Measurements from ENCODE around the gene BMI1.

Gene BMI1

DNA sequence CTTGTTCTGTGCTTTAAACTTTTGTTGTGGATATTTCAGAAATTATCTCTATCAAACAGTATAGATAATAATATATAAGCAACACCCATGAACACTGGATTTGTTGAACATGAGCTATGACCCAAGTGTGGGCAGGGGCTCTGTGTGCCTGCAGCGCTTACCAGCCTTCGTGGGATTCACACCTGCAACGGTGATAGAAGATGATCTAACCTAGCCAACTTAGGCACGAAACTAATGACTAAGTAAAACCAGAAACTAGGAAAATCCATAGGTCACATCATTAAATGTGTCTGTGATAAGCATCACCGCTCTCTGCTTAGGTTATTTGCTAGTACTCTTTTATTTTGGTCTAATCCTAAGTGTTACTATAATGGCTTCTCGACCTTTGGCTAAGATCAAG is 42.4 kb downstream of the BMI1 start:
- Histone ChIP-seq H3K4me1 (ENCODE audit: insufficient read depth, low read length) (no peaks in the 10 kb centered on the region), H3K9me3 (ENCODE audit: control insufficient read depth, insufficient read depth, low read length) (no peaks in the 10 kb centered on the region), H3K9ac (ENCODE audit: low read depth, low read length) (no peak overlapping the region), H3K36me3 (ENCODE audit: insufficient read depth, low read length) (no peaks in the 10 kb centered on the region; the same call in 1 of the 2 replicates)

DNA sequence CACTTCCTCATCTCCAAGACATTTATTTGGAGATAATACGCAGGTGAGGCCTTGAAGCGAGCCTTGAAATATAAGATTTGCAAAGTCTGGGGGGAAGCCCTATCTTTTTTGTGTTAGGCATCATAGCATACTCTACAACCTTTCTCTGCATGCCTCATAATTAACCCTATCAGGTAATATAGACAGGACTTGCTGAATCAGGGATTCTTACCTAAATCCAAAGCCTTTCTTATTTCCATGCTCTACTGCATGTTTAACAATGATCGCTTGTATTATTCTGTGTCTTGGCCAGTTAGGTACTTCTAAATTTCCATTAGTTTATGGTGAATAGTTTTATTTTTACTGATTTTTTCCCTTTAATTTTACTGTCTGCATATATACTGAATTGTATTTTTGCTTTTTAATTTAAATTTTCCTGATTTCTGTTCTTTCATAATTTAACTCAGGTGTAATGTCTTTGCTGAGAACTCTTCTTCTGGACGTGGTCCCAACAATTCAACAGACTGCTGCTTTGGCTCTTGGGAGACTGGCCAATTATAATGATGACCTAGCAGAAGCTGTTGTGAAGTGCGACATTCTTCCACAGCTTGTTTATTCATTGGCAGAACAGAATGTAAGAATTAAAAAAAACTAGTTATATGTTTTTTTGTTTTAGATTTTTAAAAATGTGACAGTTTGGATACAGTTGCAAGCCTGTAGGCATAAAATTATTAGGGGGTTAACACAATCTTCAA is 43.7 kb downstream of the BMI1 start:
- no peak overlapping the region for H3K9ac ChIP-seq (ENCODE audit: low read depth, low read length)
- no peaks in the 10 kb centered on the region for H3K4me1 ChIP-seq (ENCODE audit: insufficient read depth, low read length)
- no peaks in the 10 kb centered on the region; the same call in 1 of the 2 replicates for H3K36me3 ChIP-seq (ENCODE audit: insufficient read depth, low read length)
- no peaks in the 10 kb centered on the region for H3K9me3 ChIP-seq (ENCODE audit: control insufficient read depth, insufficient read depth, low read length)

DNA sequence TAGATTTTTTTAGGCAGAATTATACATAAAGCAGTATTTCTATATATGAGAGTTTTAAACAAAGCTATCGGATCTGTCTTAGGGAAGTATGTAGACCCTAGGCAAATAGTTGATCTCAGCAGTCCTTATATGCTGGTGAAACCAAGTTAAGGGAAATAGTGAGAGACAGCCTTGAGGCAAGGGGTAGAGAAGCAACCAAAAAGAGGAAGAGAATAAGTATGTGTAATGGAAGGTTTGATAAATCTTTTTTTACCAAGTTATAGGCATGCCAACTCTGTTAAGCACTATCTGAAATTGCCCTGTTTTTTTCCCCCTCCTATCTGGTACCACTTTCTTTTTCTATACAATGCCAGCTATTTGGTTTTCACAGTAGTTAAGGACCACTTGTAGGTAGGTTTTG is 44.3 kb downstream of the BMI1 start:
- Histone ChIP-seq H3K4me1 (ENCODE audit: insufficient read depth, low read length) (no peaks in the 10 kb centered on the region), H3K9me3 (ENCODE audit: control insufficient read depth, insufficient read depth, low read length) (no peaks in the 10 kb centered on the region), H3K9ac (ENCODE audit: low read depth, low read length) (no peak overlapping the region), H3K36me3 (ENCODE audit: insufficient read depth, low read length) (no peaks in the 10 kb centered on the region; the same call in 1 of the 2 replicates)

DNA sequence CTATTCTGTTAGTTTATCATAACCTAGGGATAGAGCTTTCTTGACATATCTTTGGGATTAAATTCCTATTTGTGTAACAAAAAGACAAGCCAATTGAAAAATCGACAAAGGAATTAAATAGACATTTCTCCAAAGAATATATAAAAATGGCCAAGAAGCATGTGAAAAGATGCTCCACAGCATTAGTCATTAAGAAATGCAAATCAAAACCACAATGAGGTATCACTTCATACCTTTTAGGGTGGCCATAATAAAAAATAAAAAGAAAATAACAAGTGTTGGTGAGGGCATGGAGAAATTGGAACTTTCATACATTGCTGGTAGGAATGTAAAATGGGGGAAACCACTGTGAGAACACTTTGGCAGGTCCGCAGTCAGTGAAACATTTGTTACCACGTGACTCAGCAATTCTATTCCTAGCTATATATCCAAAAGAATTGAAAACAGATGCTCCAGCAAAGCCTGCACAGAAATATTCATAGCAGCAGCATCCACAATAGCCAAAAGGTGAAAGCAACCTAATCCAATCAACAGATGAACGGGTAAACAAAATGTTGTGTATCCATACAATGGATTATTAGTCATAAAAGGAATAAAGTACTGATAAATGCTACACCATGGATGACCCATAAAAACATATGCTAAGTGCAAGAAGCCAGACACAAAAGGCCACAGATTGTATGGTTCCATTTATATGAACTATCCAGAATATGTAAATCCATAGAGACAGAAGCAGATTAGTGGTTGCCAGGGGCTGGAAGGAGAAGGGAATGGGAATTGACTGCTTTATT is 44.9 kb downstream of the BMI1 start:
- H3K9ac ChIP-seq (ENCODE audit: low read depth, low read length): no peak overlapping the region
- H3K36me3 ChIP-seq (ENCODE audit: insufficient read depth, low read length): no peaks in the 10 kb centered on the region; the same call in 1 of the 2 replicates
- H3K9me3 ChIP-seq (ENCODE audit: control insufficient read depth, insufficient read depth, low read length): no peaks in the 10 kb centered on the region
- no peaks in the 10 kb centered on the region for H3K4me1 ChIP-seq (ENCODE audit: insufficient read depth, low read length)

DNA sequence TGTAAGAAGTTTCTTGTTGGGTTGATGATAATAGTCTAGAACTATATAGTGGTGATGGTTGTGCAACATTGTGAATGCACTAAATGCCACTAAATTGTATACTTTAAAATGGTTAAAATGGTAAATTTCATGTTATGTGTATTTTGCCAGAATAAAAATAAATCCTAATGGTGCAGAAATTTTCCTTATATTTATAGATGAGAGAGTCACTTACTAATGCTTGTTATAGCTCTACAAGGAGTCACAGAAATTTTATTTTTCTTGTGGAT is 45.5 kb downstream of the BMI1 start:
- Histone ChIP-seq H3K4me1 (ENCODE audit: insufficient read depth, low read length) (no peaks in the 10 kb centered on the region), H3K9ac (ENCODE audit: low read depth, low read length) (no peak overlapping the region), H3K36me3 (ENCODE audit: insufficient read depth, low read length) (no peaks in the 10 kb centered on the region; the same call in 1 of the 2 replicates), H3K9me3 (ENCODE audit: control insufficient read depth, insufficient read depth, low read length) (no peaks in the 10 kb centered on the region)

DNA sequence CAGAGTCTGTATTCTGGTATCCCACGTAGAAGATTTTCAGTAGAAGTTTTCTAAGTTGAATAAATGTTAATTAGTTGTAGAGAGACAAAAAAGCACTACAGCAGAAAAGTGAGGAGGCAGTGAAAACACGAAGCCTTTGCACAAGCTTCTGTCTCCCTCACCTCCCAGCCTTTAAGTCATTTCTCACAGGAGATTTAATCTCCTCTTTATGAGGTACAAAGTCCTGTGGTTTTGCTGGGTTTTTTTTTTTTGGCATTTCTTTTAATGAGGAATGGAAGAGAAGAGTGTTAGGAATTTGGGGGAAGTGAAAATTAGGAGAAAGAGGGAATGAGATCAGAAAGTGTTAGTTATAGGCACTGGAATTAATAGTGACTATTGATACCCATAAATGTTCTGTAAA is 45.9 kb downstream of the BMI1 start:
- Histone ChIP-seq H3K4me1 (ENCODE audit: insufficient read depth, low read length) (no peaks in the 10 kb centered on the region), H3K36me3 (ENCODE audit: insufficient read depth, low read length) (no peaks in the 10 kb centered on the region; the same call in 1 of the 2 replicates), H3K9me3 (ENCODE audit: control insufficient read depth, insufficient read depth, low read length) (no peaks in the 10 kb centered on the region), H3K9ac (ENCODE audit: low read depth, low read length) (no peak overlapping the region)

DNA sequence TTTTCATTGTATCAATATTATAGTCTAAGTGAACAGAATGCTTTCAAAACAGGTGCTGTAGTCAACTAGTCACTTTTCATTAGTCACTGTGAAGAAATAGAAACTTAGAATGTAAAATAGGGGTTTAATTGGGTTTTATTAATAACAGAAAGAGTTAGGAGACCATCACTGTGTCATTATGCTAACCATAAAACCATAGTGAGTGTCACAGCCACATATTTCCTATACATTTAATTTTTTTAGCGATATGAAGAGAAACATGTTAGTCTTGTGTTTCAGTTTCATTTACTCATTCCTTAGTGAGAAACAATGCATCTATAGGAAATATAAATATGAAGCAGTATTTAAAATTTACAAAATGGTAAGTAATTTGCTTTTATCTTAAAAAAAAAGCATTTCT is 46.6 kb downstream of the BMI1 start:
- Histone ChIP-seq H3K4me1 (ENCODE audit: insufficient read depth, low read length) (no peaks in the 10 kb centered on the region), H3K9me3 (ENCODE audit: control insufficient read depth, insufficient read depth, low read length) (no peaks in the 10 kb centered on the region), H3K9ac (ENCODE audit: low read depth, low read length) (no peak overlapping the region), H3K36me3 (ENCODE audit: insufficient read depth, low read length) (no peaks in the 10 kb centered on the region; the same call in 1 of the 2 replicates)

DNA sequence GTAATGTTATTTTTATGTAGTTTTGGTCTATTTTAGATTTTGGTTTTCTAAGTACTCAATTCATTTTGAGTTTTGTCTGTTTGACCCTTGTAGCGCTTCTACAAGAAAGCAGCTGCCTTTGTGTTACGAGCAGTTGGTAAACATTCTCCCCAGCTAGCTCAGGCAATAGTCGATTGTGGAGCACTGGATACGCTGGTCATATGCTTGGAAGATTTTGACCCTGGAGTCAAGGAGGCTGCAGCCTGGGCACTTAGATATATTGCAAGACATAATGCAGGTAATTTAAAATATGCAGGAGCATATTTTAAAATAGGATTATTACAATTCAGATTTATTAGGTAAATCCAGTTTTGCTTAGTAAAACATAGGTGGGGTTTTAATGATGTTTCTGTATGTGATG is 47.5 kb downstream of the BMI1 start:
- Histone ChIP-seq H3K36me3 (ENCODE audit: insufficient read depth, low read length) (no peaks in the 10 kb centered on the region), H3K9me3 (ENCODE audit: control insufficient read depth, insufficient read depth, low read length) (no peaks in the 10 kb centered on the region), H3K4me1 (ENCODE audit: insufficient read depth, low read length) (no peaks in the 10 kb centered on the region), H3K9ac (ENCODE audit: low read depth, low read length) (no peak overlapping the region)

DNA sequence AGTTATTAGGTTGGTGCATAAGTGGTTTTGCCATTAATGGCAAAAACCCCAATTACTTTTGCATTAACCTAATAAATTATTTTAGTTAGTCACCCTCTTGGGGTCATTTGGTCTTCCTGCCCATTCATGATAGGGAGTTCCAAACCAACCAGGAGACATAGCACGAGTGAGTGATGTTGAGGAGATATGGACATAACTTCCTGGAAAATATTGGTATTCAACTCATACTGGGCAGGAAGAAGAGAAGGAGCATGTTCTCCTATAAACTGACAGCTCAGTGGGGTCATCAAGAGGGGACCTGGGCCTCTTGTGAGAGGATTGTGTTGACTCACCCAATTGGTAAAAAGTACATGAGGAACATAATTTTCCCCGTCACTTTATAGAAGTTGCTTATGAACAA is 48.1 kb downstream of the BMI1 start:
- Histone ChIP-seq H3K9ac (ENCODE audit: low read depth, low read length) (no peak overlapping the region), H3K9me3 (ENCODE audit: control insufficient read depth, insufficient read depth, low read length) (no peaks in the 10 kb centered on the region), H3K4me1 (ENCODE audit: insufficient read depth, low read length) (no peaks in the 10 kb centered on the region), H3K36me3 (ENCODE audit: insufficient read depth, low read length) (no peaks in the 10 kb centered on the region)

DNA sequence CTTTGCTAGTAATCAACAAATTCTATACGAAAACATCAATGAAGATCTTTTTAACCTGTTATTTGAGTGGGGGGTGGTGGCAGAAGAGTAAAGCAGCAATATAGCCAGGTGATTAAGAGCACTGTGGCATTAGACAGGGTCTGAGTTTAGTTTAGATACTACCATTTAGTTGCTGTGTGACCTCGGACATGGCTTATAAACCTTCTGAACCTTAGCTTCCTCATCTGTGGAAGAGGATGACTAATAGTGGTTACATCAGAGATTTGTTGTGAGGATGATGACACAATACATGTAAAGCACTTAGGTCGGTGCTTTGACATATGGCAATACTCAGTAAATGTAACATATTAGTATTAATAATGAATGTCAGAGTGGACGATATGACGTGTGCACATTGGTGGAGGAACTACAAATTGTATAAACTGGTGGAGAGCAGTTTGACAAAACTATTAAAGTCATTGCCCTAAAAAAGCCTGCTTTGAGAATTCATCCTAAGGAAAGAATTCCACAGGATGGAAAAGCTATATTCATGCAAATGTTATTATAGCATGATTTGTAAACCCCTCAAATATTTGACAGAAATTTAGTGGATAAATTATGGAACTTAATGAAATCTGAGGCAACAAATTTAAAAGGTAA is 48.7 kb downstream of the BMI1 start:
- Histone ChIP-seq H3K4me1 (ENCODE audit: insufficient read depth, low read length) (no peaks in the 10 kb centered on the region), H3K36me3 (ENCODE audit: insufficient read depth, low read length) (no peaks in the 10 kb centered on the region), H3K9ac (ENCODE audit: low read depth, low read length) (no peak overlapping the region), H3K9me3 (ENCODE audit: control insufficient read depth, insufficient read depth, low read length) (no peaks in the 10 kb centered on the region)

DNA sequence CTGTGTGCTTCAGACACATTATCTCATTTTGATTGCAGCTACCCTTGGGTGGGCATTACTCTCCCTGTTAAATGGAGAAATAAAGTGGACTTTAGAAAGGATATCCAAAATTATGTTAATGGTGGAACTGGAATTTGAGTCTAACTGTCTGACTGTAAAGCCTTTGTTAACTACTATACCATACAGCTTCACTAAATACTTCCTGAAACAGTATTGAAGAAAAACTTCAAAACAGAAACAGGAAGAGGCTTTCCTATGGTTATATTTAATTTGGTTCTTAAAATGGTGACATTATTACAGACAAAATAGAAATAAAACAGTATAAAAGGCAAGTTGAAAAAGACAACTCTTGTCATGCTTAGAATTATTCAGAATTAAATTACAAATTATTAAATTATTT is 49.4 kb downstream of the BMI1 start:
- Histone ChIP-seq H3K9ac (ENCODE audit: low read depth, low read length) (no peak overlapping the region), H3K36me3 (ENCODE audit: insufficient read depth, low read length) (no peaks in the 10 kb centered on the region), H3K9me3 (ENCODE audit: control insufficient read depth, insufficient read depth, low read length) (no peaks in the 10 kb centered on the region), H3K4me1 (ENCODE audit: insufficient read depth, low read length) (no peaks in the 10 kb centered on the region)

DNA sequence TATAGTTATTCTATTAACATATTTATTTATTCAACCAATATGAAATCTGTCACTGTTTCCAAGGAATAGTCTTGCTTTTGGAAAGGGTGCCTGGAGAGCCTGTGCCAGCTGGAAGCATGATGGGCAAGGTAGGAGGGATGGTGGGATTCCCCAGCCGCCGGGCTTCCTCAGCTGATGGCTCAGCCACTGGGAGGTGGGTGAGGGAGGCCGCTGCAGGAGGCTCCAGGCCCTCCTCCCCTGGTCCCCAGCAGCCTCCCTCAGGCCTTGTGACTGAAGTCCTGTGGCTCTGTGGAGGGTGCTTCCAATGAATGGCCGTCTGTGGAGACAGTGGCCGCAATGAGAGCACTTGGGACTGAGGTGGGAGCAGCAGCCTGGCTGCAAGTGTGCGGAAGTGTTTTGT is 51.4 kb downstream of the BMI1 start:
- Histone ChIP-seq H3K36me3 (ENCODE audit: insufficient read depth, low read length) (no peaks in the 10 kb centered on the region), H3K4me1 (ENCODE audit: insufficient read depth, low read length) (no peaks in the 10 kb centered on the region), H3K9me3 (ENCODE audit: control insufficient read depth, insufficient read depth, low read length) (no peaks in the 10 kb centered on the region), H3K9ac (ENCODE audit: low read depth, low read length) (no peak overlapping the region)

DNA sequence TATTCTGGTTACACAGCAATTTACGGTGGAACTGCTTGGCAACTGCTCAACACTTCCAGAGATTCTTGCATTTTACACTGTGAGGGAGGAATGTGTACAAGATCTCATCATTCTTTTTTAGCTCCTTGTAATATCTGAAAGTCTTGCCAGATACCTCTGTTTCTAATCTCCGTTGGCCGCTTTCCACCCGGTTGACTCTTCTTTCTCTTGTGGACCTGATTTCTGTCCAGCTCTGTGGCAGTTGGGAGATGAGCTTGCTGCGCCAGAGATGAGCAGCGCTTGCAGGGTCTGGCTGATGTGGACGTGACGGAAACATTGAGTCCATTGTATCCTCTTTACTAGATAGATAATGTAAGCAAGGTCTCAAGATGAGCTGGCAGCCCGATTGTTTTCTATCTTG is 52.0 kb downstream of the BMI1 start:
- Histone ChIP-seq H3K4me1 (ENCODE audit: insufficient read depth, low read length) (no peaks in the 10 kb centered on the region), H3K36me3 (ENCODE audit: insufficient read depth, low read length) (no peaks in the 10 kb centered on the region), H3K9ac (ENCODE audit: low read depth, low read length) (no peak overlapping the region), H3K9me3 (ENCODE audit: control insufficient read depth, insufficient read depth, low read length) (no peaks in the 10 kb centered on the region)

DNA sequence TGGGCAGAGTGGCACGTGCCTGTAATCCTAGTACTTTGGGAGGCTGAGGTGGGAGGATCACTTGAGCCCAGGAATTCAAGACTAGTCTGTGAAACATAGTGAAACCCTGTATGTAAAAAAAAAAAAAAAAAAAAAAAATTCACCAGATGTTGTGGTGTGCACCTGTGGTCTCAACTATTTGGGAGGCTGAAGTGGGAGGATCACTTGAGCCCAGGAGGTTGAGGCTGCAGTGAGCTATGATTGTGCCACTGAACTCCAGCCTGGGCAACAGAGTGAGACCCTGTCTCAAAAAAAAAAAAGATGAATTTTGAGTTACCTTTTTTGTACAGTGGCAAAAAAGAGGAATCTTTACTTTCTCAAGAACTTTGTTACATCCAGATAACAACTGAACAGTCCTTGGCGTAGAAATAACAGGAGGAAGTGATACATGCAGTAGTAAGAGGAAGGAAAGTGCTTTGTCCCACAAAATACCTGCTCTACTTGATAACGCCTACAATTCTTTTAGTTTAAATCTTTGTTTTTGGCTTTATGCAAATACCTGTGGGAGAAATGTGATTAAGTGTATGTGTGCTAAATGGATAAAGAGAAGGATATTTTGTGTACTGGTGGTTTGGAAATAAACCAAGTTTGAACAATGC is 53.7 kb downstream of the BMI1 start:
- peaks cover 10% of the 10 kb centered on the region; the same call in 1 of the 2 replicates for H3K4me1 ChIP-seq (ENCODE audit: insufficient read depth, low read length)
- no peak overlapping the region for H3K9ac ChIP-seq (ENCODE audit: low read depth, low read length)
- no peaks in the 10 kb centered on the region for H3K9me3 ChIP-seq (ENCODE audit: control insufficient read depth, insufficient read depth, low read length)
- H3K36me3 ChIP-seq (ENCODE audit: insufficient read depth, low read length): no peaks in the 10 kb centered on the region
